NCI-H128 (cell line): ENCODE results near the gene HYDIN.
"Not testable (repeated sequence)": the region's sequence is repeated elsewhere in the genome, so short reads cannot be mapped to it uniquely, and the experiment has no call there.

Source experiments
- DNase-seq: peaks from one replicate; lab custom pipeline; 2025; ENCODE audit not compliant: unreplicated experiment; lab: John Stamatoyannopoulos, UW

HYDIN gene

GRCh38 chr16:71143246-71143645 is 87.3 kb downstream of the HYDIN start:
- not testable (repeated sequence) for DNase-seq

GRCh38 chr16:71110565-71110964 is 120.0 kb downstream of the HYDIN start:
- DNase-seq = not testable (repeated sequence)

- DNase-seq = not testable (repeated sequence)
Measured at GRCh38 chr16:71109656-71110208, 120.8 kb downstream of the HYDIN start.

GRCh38 chr16:71105881-71106280 is 124.6 kb downstream of the HYDIN start:
- DNase-seq = not testable (repeated sequence)

GRCh38 chr16:71083573-71083972 is 146.9 kb downstream of the HYDIN start:
- not testable (repeated sequence) for DNase-seq

- DNase-seq = not testable (repeated sequence)
Measured at GRCh38 chr16:71080777-71081176, 149.7 kb downstream of the HYDIN start.

GRCh38 chr16:71080262-71080661 is 150.3 kb downstream of the HYDIN start:
- not testable (repeated sequence) for DNase-seq

GRCh38 chr16:71070651-71071050 is 159.9 kb downstream of the HYDIN start:
- DNase-seq = not testable (repeated sequence)

- DNase-seq = not testable (repeated sequence)
Measured at GRCh38 chr16:71069842-71070241, 160.7 kb downstream of the HYDIN start.

- not testable (repeated sequence) for DNase-seq
Measured at GRCh38 chr16:71053897-71054609, 176.5 kb downstream of the HYDIN start.

GRCh38 chr16:71050307-71050706 is 180.2 kb downstream of the HYDIN start:
- not testable (repeated sequence) for DNase-seq

- not testable (repeated sequence) for DNase-seq
Measured at GRCh38 chr16:71039368-71040111, 191.0 kb downstream of the HYDIN start.

GRCh38 chr16:71038421-71038820 is 192.1 kb downstream of the HYDIN start:
- not testable (repeated sequence) for DNase-seq

- DNase-seq = not testable (repeated sequence)
Measured at GRCh38 chr16:71037987-71038386, 192.5 kb downstream of the HYDIN start.

- not testable (repeated sequence) for DNase-seq
Measured at GRCh38 chr16:71028032-71028727, 202.3 kb downstream of the HYDIN start.

GRCh38 chr16:71027511-71027910 is 203.0 kb downstream of the HYDIN start:
- DNase-seq = not testable (repeated sequence)

- DNase-seq = not testable (repeated sequence)
Measured at GRCh38 chr16:71023851-71024439, 206.6 kb downstream of the HYDIN start.

GRCh38 chr16:71021961-71022537 is 208.5 kb downstream of the HYDIN start:
- not testable (repeated sequence) for DNase-seq

- DNase-seq = not testable (repeated sequence)
Measured at GRCh38 chr16:71019067-71019682, 211.3 kb downstream of the HYDIN start.

- DNase-seq = not testable (repeated sequence)
Measured at GRCh38 chr16:71015419-71015818, 215.1 kb downstream of the HYDIN start.
